SK-N-SH (cell line): ENCODE data around the gene MEIKIN. TPM values are rescaled to one million over a fixed set of nuclear protein-coding genes. Genes with fewer than 3 reads are reported as not detected.

Experiments used
- CTCF ChIA-PET: fragments of 300-600, 350-600 bp; formaldehyde crosslinking; extraction: SDS; loops from one replicate; lab custom pipeline; 2021; lab: Yijun Ruan, JAX
- POLR2A ChIA-PET: fragments of 350-600 bp; sonication (Branson Sonifier 250); formaldehyde crosslinking; extraction: SDS; loops from one replicate; lab custom pipeline; 2020; ENCODE audit warnings: antibody characterized with exemption, inconsistent platforms; lab: Yijun Ruan, JAX
- DNase-seq: peaks from one replicate; pipeline ENCODE4 v3.0.0; 2012
- H2AFZ ChIP-seq: fragments of 200-600 bp; sonication (generic); 2 replicates; pipeline ENCODE4 v1.8.1; 2016; ENCODE audit warnings: antibody characterized with exemption, mild to moderate bottlenecking, low read depth
- H3F3A ChIP-seq: fragments of 200-600 bp; sonication (generic); replicated peaks from 2 replicates; pipeline ENCODE3; 2016; ENCODE audit warnings: antibody characterized with exemption, mild to moderate bottlenecking; ENCODE audit not compliant: insufficient read depth
- H3K27ac ChIP-seq, 2 experiments: fragments of 200-500 bp in 1 of 2; fragments of 200-600 bp in 1 of 2; sonication (Bioruptor generic) in 1 of 2; sonication (generic), shearing (Covaris generic) in 1 of 2; 2 replicates each; pipeline versions ENCODE4 v1.5.1 to v1.6.1; 2014 to 2016; ENCODE audit warnings: low read depth in 2 of 2, inconsistent platforms in 1 of 2, low read length in 1 of 2, mild to moderate bottlenecking in 1 of 2, mixed read lengths in 1 of 2
- H3K27me3 ChIP-seq: fragments of 200-600 bp; sonication (generic), shearing (Covaris generic); 2 replicates; pipeline ENCODE4 v1.6.1; 2016; ENCODE audit warnings: mixed run types; ENCODE audit not compliant: insufficient read depth
- H3K36me3 ChIP-seq, 2 experiments: fragments of 200-500 bp in 1 of 2; fragments of 200-600 bp in 1 of 2; sonication (Bioruptor generic) in 1 of 2; sonication (generic) in 1 of 2; replicated peaks in 1 of 2; 2 replicates each; pipeline versions ENCODE3 to v1.5.1; 2014 to 2016; ENCODE audit warnings: low read length in 1 of 2, mild to moderate bottlenecking in 1 of 2; ENCODE audit not compliant: insufficient read depth in 2 of 2, control insufficient read depth in 1 of 2
- H3K4me1 ChIP-seq, 2 experiments: fragments of 200-500 bp in 1 of 2; fragments of 200-600 bp in 1 of 2; sonication (Bioruptor generic) in 1 of 2; sonication (generic), shearing (Covaris generic) in 1 of 2; 2 replicates each; pipeline versions ENCODE4 v1.5.1 to v1.6.1; 2014 to 2016; ENCODE audit warnings: low read depth in 1 of 2, low read length in 1 of 2, mixed run types in 1 of 2; ENCODE audit not compliant: insufficient read depth in 2 of 2, control insufficient read depth in 1 of 2
- H3K4me2 ChIP-seq: fragments of 200-600 bp; sonication (generic), shearing (Covaris generic); 2 replicates; pipeline ENCODE4 v1.6.1; 2017; ENCODE audit warnings: mixed run types
- H3K4me3 ChIP-seq, 2 experiments: fragments of 200-500 bp in 1 of 2; fragments of 200-600 bp in 1 of 2; sonication (Bioruptor generic) in 1 of 2; sonication (generic), shearing (Covaris generic) in 1 of 2; 2 replicates each; pipeline versions ENCODE4 v1.5.1 to v1.8.1; 2014 to 2016; ENCODE audit warnings: low read depth in 2 of 2, inconsistent platforms in 1 of 2, low read length in 1 of 2, mild to moderate bottlenecking in 1 of 2, mixed read lengths in 1 of 2, moderate library complexity in 1 of 2
- H3K79me2 ChIP-seq: fragments of 200-600 bp; sonication (generic); 2 replicates; pipeline ENCODE4 v1.8.1; 2017; ENCODE audit warnings: mild to moderate bottlenecking; ENCODE audit not compliant: insufficient read depth
- H3K9ac ChIP-seq: fragments of 200-600 bp; sonication (generic); 2 replicates; pipeline ENCODE4 v1.6.1; 2017; ENCODE audit warnings: mixed run types
- H3K9me2 ChIP-seq: fragments of 200-600 bp; sonication (generic); 2 replicates; pipeline ENCODE4 v1.6.1; 2017; ENCODE audit warnings: mixed run types
- H3K9me3 ChIP-seq: fragments of 200-600 bp; sonication (generic); 2 replicates; pipeline ENCODE4 v1.6.1; 2017; ENCODE audit warnings: mixed run types, mild to moderate bottlenecking, moderate library complexity
- H4K20me1 ChIP-seq: fragments of 200-600 bp; sonication (generic); 2 replicates; pipeline ENCODE4 v1.6.1; 2017; ENCODE audit warnings: mild to moderate bottlenecking, mixed run types; ENCODE audit not compliant: insufficient read depth
- CHD2 ChIP-seq: fragments of 150-350 bp; IDR thresholded peaks from 2 replicates; pipeline ENCODE4 v1.6.1; 2018; ENCODE audit warnings: low read length; ENCODE audit not compliant: partially characterized antibody
- EP300 ChIP-seq, 2 experiments: IDR thresholded peaks; 2 replicates each; pipeline versions ENCODE4 v1.4.0 to v1.6.1; 2012; ENCODE audit warnings: borderline replicate concordance in 1 of 2, low read depth in 1 of 2, low read length in 1 of 2
- FOXJ3 ChIP-seq: sonication (generic); formaldehyde crosslinking; IDR thresholded peaks from 2 replicates; pipeline ENCODE4 v1.5.1; 2020; ENCODE audit warnings: mild to moderate bottlenecking, missing genetic modification reagents
- GABPA ChIP-seq: IDR thresholded peaks from 2 replicates; pipeline ENCODE4 v1.4.0; 2012; ENCODE audit warnings: low read depth, mild to moderate bottlenecking
- JUND ChIP-seq: IDR thresholded peaks from 2 replicates; pipeline ENCODE4 v1.4.0; 2012
- MXI1 ChIP-seq: IDR thresholded peaks from 2 replicates; pipeline ENCODE4 v1.6.1; 2012; ENCODE audit warnings: mild to moderate bottlenecking, low read depth, low read length, improper control_type of control experiment
- NFIC ChIP-seq: IDR thresholded peaks from 2 replicates; pipeline ENCODE4 v1.4.0; 2012; ENCODE audit warnings: borderline replicate concordance
- NRF1 ChIP-seq: IDR thresholded peaks from 2 replicates; pipeline ENCODE4 v1.6.1; 2012; ENCODE audit warnings: low read depth, mild to moderate bottlenecking, low read length
- POLR2AphosphoS5 ChIP-seq: IDR thresholded peaks from 2 replicates; pipeline ENCODE4 v1.6.1; 2012; ENCODE audit warnings: low read depth, low read length
- RAD21 ChIP-seq: IDR thresholded peaks from 2 replicates; pipeline ENCODE4 v1.6.1; 2012; ENCODE audit warnings: mild to moderate bottlenecking, low read length
- RCOR1 ChIP-seq: fragments of 150-350 bp; IDR thresholded peaks from 2 replicates; pipeline ENCODE4 v1.6.1; 2017; ENCODE audit warnings: antibody characterized with exemption, low read length
- REST ChIP-seq: IDR thresholded peaks from 2 replicates; pipeline ENCODE4 v1.6.1; 2012; ENCODE audit warnings: mild to moderate bottlenecking, low read depth, low read length, moderate library complexity
- TAF1 ChIP-seq: IDR thresholded peaks from 2 replicates; pipeline ENCODE4 v1.6.1; 2012; ENCODE audit warnings: low read depth, mild to moderate bottlenecking, low read length, moderate library complexity, borderline replicate concordance
- USF1 ChIP-seq: IDR thresholded peaks from 2 replicates; pipeline ENCODE4 v1.4.0; 2012; ENCODE audit warnings: low read depth, borderline replicate concordance
- WGBS: methylation state at CpG from one replicate; pipeline ENCODE4 v1.1.6; 2017; ENCODE audit warnings: low lambda C conversion rate; 5-methylcytosine and 5-hydroxymethylcytosine counted together
- polyA plus RNA-seq, 3 experiments: library from polyadenylated mRNA; depleted of rRNA; stranded (reverse); fragments of >200 nt; gene quantifications; 2 replicates each; pipeline ENCODE4 v1.2.3, GENCODE V29; 2012
- TF ChIP-seq, protein P1 (sequence below): fragments of 150-350 bp; IDR thresholded peaks from 2 replicates; pipeline ENCODE4 v1.6.1; 2016; ENCODE audit warnings: mild to moderate bottlenecking, low read depth, low read length
- TF ChIP-seq, protein P2 (sequence below): IDR thresholded peaks from 2 replicates; pipeline ENCODE4; 2012
- TF ChIP-seq, protein P3 (sequence below): fragments of 150-350 bp; IDR thresholded peaks from 2 replicates; pipeline ENCODE4 v1.6.1; 2017; ENCODE audit warnings: antibody characterized with exemption, low read length, low read depth, borderline replicate concordance

The MEIKIN gene
- polyA plus RNA-seq, 1 of the 3 experiments (the other 2 are of a cell fraction) = not detected

DNA sequence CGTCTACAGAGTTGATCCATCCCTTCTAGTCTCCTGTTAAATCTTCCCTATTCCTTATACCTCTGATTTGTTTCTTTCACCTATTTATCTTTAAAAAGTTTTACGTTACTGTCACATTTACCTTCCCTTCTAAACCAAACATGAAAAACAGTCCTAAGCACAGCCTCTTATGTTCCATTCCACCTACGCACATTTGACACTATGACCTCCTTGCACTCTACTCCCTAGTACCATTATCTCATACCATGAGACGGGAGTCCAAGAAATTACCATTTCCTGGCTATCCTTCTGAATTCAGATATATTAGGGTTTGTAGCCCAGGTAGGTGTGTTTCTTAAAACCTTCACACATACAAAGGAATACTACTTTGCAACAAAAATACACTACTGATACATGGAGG, 173.8 kb downstream of the MEIKIN start:
- CTCF ChIA-PET = no interaction called here
- POLR2A ChIA-PET = no interaction called here
- Histone ChIP-seq H3K9ac (no peak overlapping the region), H3K27ac (no peak overlapping the region), H3K4me1 (peaks cover 2 to 8% of the 10 kb centered on the region in 2 experiments; a peak in 2 of 4 replicates), H3K36me3 (peaks cover 0 to 12% of the 10 kb centered on the region in 2 experiments), H3K4me2 (no peak overlapping the region), H3K27me3 (no peaks in the 10 kb centered on the region), H3K9me3 (no peaks in the 10 kb centered on the region), H2AFZ (no peak overlapping the region), H3K79me2 (peaks cover 99% of the 10 kb centered on the region), H3K4me3 (no peak overlapping the region), H3F3A (peaks cover 3% of the 10 kb centered on the region), H3K9me2 (no peaks in the 10 kb centered on the region), H4K20me1 (peaks cover 76% of the 10 kb centered on the region)
- TF ChIP-seq REST = no peak
- no peak for DNase-seq
- 97% methylated on average over 4 of the region's 4 CpGs for WGBS

DNA sequence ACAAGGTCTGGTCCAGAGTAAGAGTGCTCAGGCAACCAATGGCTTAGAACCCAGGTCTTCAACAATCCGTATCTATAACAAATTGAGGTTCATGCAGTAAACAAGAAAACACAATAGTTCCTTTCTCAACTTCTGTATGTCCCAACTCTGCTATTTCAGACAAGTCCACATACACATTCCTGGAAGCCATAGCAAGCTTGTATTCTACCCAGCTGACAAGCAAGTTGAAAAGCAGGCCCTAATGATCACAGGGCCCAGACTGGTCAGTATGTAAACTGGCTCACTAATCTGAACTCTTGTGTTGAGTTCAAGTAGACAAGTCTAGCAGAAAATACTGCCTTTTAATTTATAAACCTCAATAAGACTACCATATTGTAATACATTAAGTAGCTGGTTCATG, 175.5 kb downstream of the MEIKIN start:
- POLR2A ChIA-PET = no interaction called here
- peaks cover 0 to 3% of the 10 kb centered on the region in 2 experiments; a peak in 2 of 4 replicates for H3K4me1 ChIP-seq
- H3K4me2 ChIP-seq = no peak overlapping the region
- H3K79me2 ChIP-seq = peaks cover 100% of the 10 kb centered on the region
- WGBS = 100% methylated on average over 1 of the region's 1 CpG
- TF ChIP-seq EP300 (IDR thresholded peaks at IDR 0.05; ENCODE audit: borderline replicate concordance in 1 of 2, low read depth in 1 of 2, low read length in 1 of 2) = no peak
- TF ChIP-seq RAD21 = no peak
- TF ChIP-seq NFIC = no peak
- TF ChIP-seq RCOR1 = no peak
- TF ChIP-seq CHD2 = no peak
- no peak for TF ChIP-seq FOXJ3 (CRISPR knock-in tag)
- no peak for TF ChIP-seq TAF1
- TF ChIP-seq POLR2AphosphoS5 = no peak
- no peak for TF ChIP-seq NRF1
- TF ChIP-seq, protein P1, sequence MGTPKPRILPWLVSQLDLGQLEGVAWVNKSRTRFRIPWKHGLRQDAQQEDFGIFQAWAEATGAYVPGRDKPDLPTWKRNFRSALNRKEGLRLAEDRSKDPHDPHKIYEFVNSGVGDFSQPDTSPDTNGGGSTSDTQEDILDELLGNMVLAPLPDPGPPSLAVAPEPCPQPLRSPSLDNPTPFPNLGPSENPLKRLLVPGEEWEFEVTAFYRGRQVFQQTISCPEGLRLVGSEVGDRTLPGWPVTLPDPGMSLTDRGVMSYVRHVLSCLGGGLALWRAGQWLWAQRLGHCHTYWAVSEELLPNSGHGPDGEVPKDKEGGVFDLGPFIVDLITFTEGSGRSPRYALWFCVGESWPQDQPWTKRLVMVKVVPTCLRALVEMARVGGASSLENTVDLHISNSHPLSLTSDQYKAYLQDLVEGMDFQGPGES = no peak
- no peak for TF ChIP-seq GABPA
- no peak for TF ChIP-seq MXI1
- TF ChIP-seq USF1 = no peak
- TF ChIP-seq, protein P2, sequence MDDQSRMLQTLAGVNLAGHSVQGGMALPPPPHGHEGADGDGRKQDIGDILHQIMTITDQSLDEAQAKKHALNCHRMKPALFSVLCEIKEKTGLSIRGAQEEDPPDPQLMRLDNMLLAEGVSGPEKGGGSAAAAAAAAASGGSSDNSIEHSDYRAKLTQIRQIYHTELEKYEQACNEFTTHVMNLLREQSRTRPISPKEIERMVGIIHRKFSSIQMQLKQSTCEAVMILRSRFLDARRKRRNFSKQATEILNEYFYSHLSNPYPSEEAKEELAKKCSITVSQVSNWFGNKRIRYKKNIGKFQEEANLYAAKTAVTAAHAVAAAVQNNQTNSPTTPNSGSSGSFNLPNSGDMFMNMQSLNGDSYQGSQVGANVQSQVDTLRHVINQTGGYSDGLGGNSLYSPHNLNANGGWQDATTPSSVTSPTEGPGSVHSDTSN = no peak
- TF ChIP-seq, protein P3, sequence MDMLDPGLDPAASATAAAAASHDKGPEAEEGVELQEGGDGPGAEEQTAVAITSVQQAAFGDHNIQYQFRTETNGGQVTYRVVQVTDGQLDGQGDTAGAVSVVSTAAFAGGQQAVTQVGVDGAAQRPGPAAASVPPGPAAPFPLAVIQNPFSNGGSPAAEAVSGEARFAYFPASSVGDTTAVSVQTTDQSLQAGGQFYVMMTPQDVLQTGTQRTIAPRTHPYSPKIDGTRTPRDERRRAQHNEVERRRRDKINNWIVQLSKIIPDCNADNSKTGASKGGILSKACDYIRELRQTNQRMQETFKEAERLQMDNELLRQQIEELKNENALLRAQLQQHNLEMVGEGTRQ = no peak
- TF ChIP-seq JUND = no peak
- peaks cover 71% of the 10 kb centered on the region for H4K20me1 ChIP-seq
- no peak overlapping the region for H3K9ac ChIP-seq
- H3K9me3 ChIP-seq = no peaks in the 10 kb centered on the region
- H2AFZ ChIP-seq = no peak overlapping the region
- no peak overlapping the region for H3K4me3 ChIP-seq
- peaks cover 3% of the 10 kb centered on the region for H3F3A ChIP-seq
- peaks cover 0 to 7% of the 10 kb centered on the region in 2 experiments for H3K36me3 ChIP-seq
- H3K9me2 ChIP-seq = no peaks in the 10 kb centered on the region
- no peak overlapping the region for H3K27ac ChIP-seq
- no peak for DNase-seq
- CTCF ChIA-PET = no interaction called here
- H3K27me3 ChIP-seq = no peaks in the 10 kb centered on the region
